HepG2 (cell line): ENCODE data around the gene TCAF1. TPM values are rescaled to one million over a fixed set of nuclear protein-coding genes. Genes with fewer than 3 reads are reported as not detected.

Experiments used
- ATAC-seq: fragments of 200-7000 bp; cut with Tn5 transposase; 3 replicates; pipeline ENCODE4 v1.9.1; 2020; ENCODE audit warnings: mild to moderate bottlenecking, moderate library complexity
- BruUV-seq: library from RNA; stranded (reverse); fragments of 400-500 nt; replicated peaks from 2 replicates; lab custom pipeline; 2021; lab: Mats Ljungman, UMichigan
- CTCF ChIA-PET: fragments of 300-600 bp; formaldehyde crosslinking; extraction: SDS; loops from one replicate; lab custom pipeline; 2021; ENCODE audit warnings: low total read pairs, inconsistent platforms, low intra/inter-chr PET ratio; lab: Yijun Ruan, JAX
- POLR2A ChIA-PET: fragments of 350-600 bp; sonication (Branson Sonifier 250); formaldehyde crosslinking; loops from one replicate; lab custom pipeline; 2020; ENCODE audit warnings: antibody characterized with exemption, inconsistent platforms; lab: Yijun Ruan, JAX
- DNase-seq: peaks from one replicate; pipeline ENCODE4 v3.0.0-alpha.2; 2015; ENCODE audit warnings: low spot score
- FAIRE-seq: peaks from 3 replicates; lab custom pipeline; 2011; peaks lifted over from hg19 to GRCh38; lab: Jason Lieb, UNC
- H2AFZ ChIP-seq: one replicate; pipeline ENCODE4 v1.6.1; 2011; ENCODE audit warnings: low read length, inconsistent platforms
- H3K27ac ChIP-seq: fragments of 300-600 bp; 3 replicates; pipeline ENCODE4 v1.8.0; 2011; ENCODE audit warnings: mixed run types, mild to moderate bottlenecking, mixed read lengths, low read length, inconsistent platforms; ENCODE audit not compliant: insufficient read depth; ENCODE audit errors: extremely low read length
- H3K27me3 ChIP-seq, 2 experiments: fragments of 200-600 bp in 1 of 2; 2 replicates in 1 of 2; 3 replicates in 1 of 2; pipeline versions ENCODE4 v1.6.0 to v1.8.0; 2011; ENCODE audit warnings: low read length in 2 of 2, mild to moderate bottlenecking in 2 of 2, moderate library complexity in 2 of 2, inconsistent platforms in 1 of 2; ENCODE audit not compliant: insufficient read depth in 2 of 2, control insufficient read depth in 1 of 2
- H3K36me3 ChIP-seq, 2 experiments: fragments of 200-600 bp in 1 of 2; replicated peaks in 1 of 2; 2 replicates in 1 of 2; 3 replicates in 1 of 2; pipeline versions ENCODE4 v1.5.1 to v1.8.0; 2011; ENCODE audit warnings: low read length in 2 of 2, inconsistent platforms in 1 of 2; ENCODE audit not compliant: insufficient read depth in 2 of 2, control insufficient read depth in 1 of 2
- H3K4me1 ChIP-seq: 2 replicates; pipeline ENCODE4 v1.5.1; 2012; ENCODE audit warnings: low read length, inconsistent platforms; ENCODE audit not compliant: insufficient read depth
- H3K4me2 ChIP-seq: 2 replicates; pipeline ENCODE4 v1.6.0; 2011; ENCODE audit warnings: low read depth, low read length, inconsistent platforms
- H3K4me3 ChIP-seq, 3 experiments: fragments of 200-600 bp in 1 of 3; sonication (generic), shearing (Covaris generic) in 1 of 3; replicated peaks in 1 of 3; 2 replicates each; pipeline ENCODE4 v1.5.1; 2011 to 2016; ENCODE audit warnings: low read length in 3 of 3, inconsistent platforms in 2 of 3, low read depth in 2 of 3, mild to moderate bottlenecking in 2 of 3, control low read depth in 1 of 3, mixed read lengths in 1 of 3; ENCODE audit not compliant: insufficient read depth in 1 of 3
- H3K79me2 ChIP-seq: one replicate; pipeline ENCODE4 v1.6.1; 2011; ENCODE audit warnings: low read length, inconsistent platforms; ENCODE audit not compliant: insufficient read depth
- H3K9ac ChIP-seq: 2 replicates; pipeline ENCODE4 v1.6.0; 2011; ENCODE audit warnings: mild to moderate bottlenecking, low read depth, low read length, inconsistent platforms; ENCODE audit not compliant: insufficient read depth
- H3K9me3 ChIP-seq: 2 replicates; pipeline ENCODE4 v1.5.1; 2012; ENCODE audit warnings: mild to moderate bottlenecking, low read length
- H4K20me1 ChIP-seq: 2 replicates; pipeline ENCODE4 v1.6.0; 2011; ENCODE audit warnings: inconsistent platforms, mild to moderate bottlenecking, low read length, moderate library complexity; ENCODE audit not compliant: insufficient read depth
- HES4 ChIP-seq: sonication (generic); formaldehyde crosslinking; IDR thresholded peaks from 2 replicates; pipeline ENCODE4 v1.9.0; 2021; ENCODE audit warnings: mild to moderate bottlenecking, missing genetic modification reagents, borderline replicate concordance
- SMYD3 ChIP-seq: sonication (generic); formaldehyde crosslinking; IDR thresholded peaks from 2 replicates; pipeline ENCODE4 v1.8.1; 2023; ENCODE audit warnings: mild to moderate bottlenecking, missing genetic modification reagents
- ZNF512B ChIP-seq: sonication (generic); formaldehyde crosslinking; IDR thresholded peaks from 2 replicates; pipeline ENCODE4 v1.5.1; 2020; ENCODE audit warnings: missing genetic modification reagents, mild to moderate bottlenecking, borderline replicate concordance
- WGBS: methylation state at CpG from one replicate; pipeline ENCODE4 v1.1.6; 2017; ENCODE audit warnings: low lambda C conversion rate; 5-methylcytosine and 5-hydroxymethylcytosine counted together
- in situ Hi-C: cut with HindIII; loops from 2 replicates; pipeline ENCODE4 v1.10.0; 2017; ENCODE audit warnings: low pct_unique_long_range_greater_than_20kb; ENCODE audit not compliant: extremely low pct_ligation_motif_present
- intact Hi-C: fragments of 100-400 bp; cut with micrococcal nuclease; formaldehyde crosslinking; loops from one replicate; pipeline ENCODE4 v1.10.0; 2022; ENCODE audit not compliant: unreplicated experiment
- polyA plus RNA-seq, 8 experiments: library from polyadenylated mRNA; depleted of rRNA in 3 of 8; stranded (reverse) in 7 of 8; unstranded in 1 of 8; fragments of >200 nt; fragmentation: Illumina TruSeq in 4 of 8; extraction: Trizol in 4 of 8; gene quantifications; 2 replicates each; pipeline versions ENCODE4 v1.2.1 to v1.2.3, GENCODE V29; 2011 to 2016; ENCODE audit warnings: low read depth in 4 of 8, missing spikeins in 1 of 8, mixed read lengths in 1 of 8; ENCODE audit not compliant: insufficient read depth in 1 of 8
- total RNA-seq, 5 experiments: library from RNA; depleted of rRNA; stranded (reverse); fragments of >200 nt; fragmentation: Illumina TruSeq; extraction: Trizol; gene quantifications; 2 replicates each; pipeline ENCODE4 v1.2.3, GENCODE V29; 2016; ENCODE audit warnings: low read depth in 1 of 5
- TF ChIP-seq, protein P1 (sequence below): sonication (generic); formaldehyde crosslinking; IDR thresholded peaks from 2 replicates; pipeline ENCODE4 v1.8.1; 2023; ENCODE audit warnings: mild to moderate bottlenecking, missing genetic modification reagents

The TCAF1 gene
- total and polyA plus RNA-seq, 2 of the 13 experiments (the other 11 are each of a cell fraction or from before 2014, with no cell fraction given), result 36.2 to 101 TPM

GRCh38 chr7:143885951-143886350, 16.0 kb downstream of the TCAF1 start:
- in situ Hi-C loops (loop anchor here (25.0 kb wide), 1 partner anchor 501 kb away; no protein-coding TSS in a partner anchor), intact Hi-C loops (no loop called here)
- Histone ChIP-seq H3K9me3 (no peaks in the 10 kb centered on the region), H3K4me2 (no peak overlapping the region), H3K79me2 (peaks cover 55% of the 10 kb centered on the region), H2AFZ (no peak overlapping the region), H3K4me1 (peaks cover 17% of the 10 kb centered on the region), H3K27ac (no peak overlapping the region), H3K27me3 (no peaks in the 10 kb centered on the region; a peak in 1 of 5 replicates), H3K9ac (no peak overlapping the region), H3K36me3 (peaks cover under 1 to 1% of the 10 kb centered on the region in 2 experiments; a peak in 3 of 5 replicates), H4K20me1 (peaks cover 25% of the 10 kb centered on the region; the same call in 1 of the 2 replicates), H3K4me3 (no peak overlapping the region)
- no peak for ATAC-seq
- WGBS, result 100% methylated on average over 3 of the region's 3 CpGs
- CTCF ChIA-PET, result no interaction called here
- no peak for DNase-seq
- TF ChIP-seq HES4 (CRISPR knock-in tag) (no peak), ZNF512B (CRISPR knock-in tag) (no peak), SMYD3 (CRISPR knock-in tag) (no peak)
- TF ChIP-seq, protein P1, sequence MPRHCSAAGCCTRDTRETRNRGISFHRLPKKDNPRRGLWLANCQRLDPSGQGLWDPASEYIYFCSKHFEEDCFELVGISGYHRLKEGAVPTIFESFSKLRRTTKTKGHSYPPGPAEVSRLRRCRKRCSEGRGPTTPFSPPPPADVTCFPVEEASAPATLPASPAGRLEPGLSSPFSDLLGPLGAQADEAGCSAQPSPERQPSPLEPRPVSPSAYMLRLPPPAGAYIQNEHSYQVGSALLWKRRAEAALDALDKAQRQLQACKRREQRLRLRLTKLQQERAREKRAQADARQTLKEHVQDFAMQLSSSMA (CRISPR knock-in tag), result no peak
- FAIRE-seq, result no peak
- POLR2A ChIA-PET, result interaction anchor here (2.3 kb wide), 1 partner anchor 15 kb away, joined by 13 read pairs; the partner anchor contains the start of gene TCAF1
- BruUV-seq, result no TSS peak
